DND-41 (cell line): Measurements from ENCODE around the gene HRH1.

Source experiments
- EZH2 ChIP-seq: IDR thresholded peaks from 3 replicates; pipeline ENCODE4 v1.6.1; 2012; ENCODE audit warnings: borderline replicate concordance, low read depth, mild to moderate bottlenecking, moderate library complexity, low read length, inconsistent platforms; ENCODE audit not compliant: severe bottlenecking
- TF ChIP-seq, protein P1 (sequence below): IDR thresholded peaks from 2 replicates; pipeline ENCODE4 v1.5.1; 2012; ENCODE audit warnings: borderline replicate concordance, low read length, moderate library complexity, mild to moderate bottlenecking; ENCODE audit not compliant: poor library complexity, severe bottlenecking; ENCODE audit errors: extremely low read depth

DNA sequence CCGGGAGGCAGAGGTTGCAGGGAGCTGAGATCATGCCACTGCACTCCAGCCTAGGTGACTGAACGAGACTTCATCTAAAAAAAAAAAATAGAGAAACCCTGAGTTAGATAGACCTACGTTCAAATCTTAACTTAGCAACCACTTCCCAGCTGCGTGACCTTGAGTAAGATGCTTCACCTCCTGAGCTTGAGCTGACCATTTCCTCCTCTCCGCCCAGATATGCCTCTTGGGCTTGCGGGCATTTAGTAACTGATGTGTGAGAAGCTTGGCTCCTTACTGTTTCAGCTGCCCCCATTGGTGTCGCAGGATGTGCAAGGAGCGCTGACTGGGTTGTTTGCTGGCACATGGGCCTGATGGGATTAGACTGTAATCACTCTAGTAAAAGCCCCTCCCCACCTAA lies 91.0 kb downstream of the HRH1 start:
- TF ChIP-seq, protein P1, sequence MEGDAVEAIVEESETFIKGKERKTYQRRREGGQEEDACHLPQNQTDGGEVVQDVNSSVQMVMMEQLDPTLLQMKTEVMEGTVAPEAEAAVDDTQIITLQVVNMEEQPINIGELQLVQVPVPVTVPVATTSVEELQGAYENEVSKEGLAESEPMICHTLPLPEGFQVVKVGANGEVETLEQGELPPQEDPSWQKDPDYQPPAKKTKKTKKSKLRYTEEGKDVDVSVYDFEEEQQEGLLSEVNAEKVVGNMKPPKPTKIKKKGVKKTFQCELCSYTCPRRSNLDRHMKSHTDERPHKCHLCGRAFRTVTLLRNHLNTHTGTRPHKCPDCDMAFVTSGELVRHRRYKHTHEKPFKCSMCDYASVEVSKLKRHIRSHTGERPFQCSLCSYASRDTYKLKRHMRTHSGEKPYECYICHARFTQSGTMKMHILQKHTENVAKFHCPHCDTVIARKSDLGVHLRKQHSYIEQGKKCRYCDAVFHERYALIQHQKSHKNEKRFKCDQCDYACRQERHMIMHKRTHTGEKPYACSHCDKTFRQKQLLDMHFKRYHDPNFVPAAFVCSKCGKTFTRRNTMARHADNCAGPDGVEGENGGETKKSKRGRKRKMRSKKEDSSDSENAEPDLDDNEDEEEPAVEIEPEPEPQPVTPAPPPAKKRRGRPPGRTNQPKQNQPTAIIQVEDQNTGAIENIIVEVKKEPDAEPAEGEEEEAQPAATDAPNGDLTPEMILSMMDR, result no peak
- TF ChIP-seq EZH2, result no peak
